ENCODE measurements around the gene NCAPH2. TPM values are rescaled to one million over a fixed set of nuclear protein-coding genes. Genes with fewer than 3 reads are reported as not detected.

The NCAPH2 gene
- total and polyA plus RNA-seq, 2 of the 13 experiments (the other 11 are each of a cell fraction or from before 2014, with no cell fraction given), result 28.1 to 64.4 TPM

DNA sequence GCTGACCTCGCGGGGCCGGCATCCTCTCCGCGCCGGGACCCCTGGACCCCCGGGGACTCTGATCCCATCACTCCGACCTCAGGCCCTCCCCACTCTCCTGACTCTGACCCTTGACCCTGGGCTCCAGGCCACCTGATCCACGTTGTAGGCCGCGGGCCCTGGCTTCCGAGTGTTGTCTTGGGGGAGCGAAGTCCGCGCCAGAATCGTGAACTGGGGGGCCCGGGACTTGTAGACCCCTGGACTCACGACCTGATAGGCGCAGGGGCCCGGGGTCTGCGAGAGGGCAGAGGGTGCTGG lies 22.5 kb downstream of the NCAPH2 start (continued):
- TF ChIP-seq ZNF34 (CRISPR knock-in tag; IDR thresholded peaks at IDR 0.05; ENCODE audit: borderline replicate concordance) (0 out of 2 replicates have a peak, but pooled peaks have one; percentile 56), ZNF672 (CRISPR knock-in tag; IDR thresholded peaks at IDR 0.05) (peak; percentile 77; the same call in 1 of the 2 replicates), MED8 (CRISPR knock-in tag; IDR thresholded peaks at IDR 0.05; ENCODE audit: insufficient replicate concordance) (no peak), IKZF1 (IDR thresholded peaks at IDR 0.05) (no peak), TCF12 (IDR thresholded peaks at IDR 0.05) (no peak), TCF12 (CRISPR knock-in tag; IDR thresholded peaks at IDR 0.05) (0 out of 2 replicates have a peak, but pooled peaks have one; percentile 81), BHLHE40 (IDR thresholded peaks at IDR 0.05; ENCODE audit: low read length) (no peak), HOXA3 (CRISPR knock-in tag; IDR thresholded peaks at IDR 0.05) (peak; percentile 17; the same call in 1 of the 2 replicates), AKAP8 (CRISPR knock-in tag; IDR thresholded peaks at IDR 0.05) (0 out of 2 replicates have a peak, but pooled peaks have one; percentile 25), AGO1 (IDR thresholded peaks at IDR 0.05; ENCODE audit: low read depth, low read length, poor library complexity, severe bottlenecking) (peak; percentile 96), KMT2A (CRISPR knock-in tag; IDR thresholded peaks at IDR 0.05) (peak; percentile 45; the same call in 1 of the 2 replicates), NFKBIZ (CRISPR knock-in tag; IDR thresholded peaks at IDR 0.05) (0 out of 2 replicates have a peak, but pooled peaks have one; percentile 12), RBFOX2 (IDR thresholded peaks at IDR 0.05; ENCODE audit: low read depth, low read length) (peak; percentile 64), ZMYM4 (CRISPR knock-in tag; IDR thresholded peaks at IDR 0.05) (0 out of 2 replicates have a peak, but pooled peaks have one; percentile 18), CBFB (CRISPR knock-in tag; IDR thresholded peaks at IDR 0.05) (no peak), POGZ (CRISPR knock-in tag; IDR thresholded peaks at IDR 0.05) (0 out of 2 replicates have a peak, but pooled peaks have one; percentile 8), SP1 (IDR thresholded peaks at IDR 0.05) (no peak), SP1 (CRISPR knock-in tag; IDR thresholded peaks at IDR 0.05) (no peak), ZNF749 (CRISPR knock-in tag; IDR thresholded peaks at IDR 0.05; ENCODE audit: borderline replicate concordance) (0 out of 2 replicates have a peak, but pooled peaks have one; percentile 14), ZNF264 (CRISPR knock-in tag; IDR thresholded peaks at IDR 0.05) (peak; percentile 5; the same call in 1 of the 2 replicates), GATAD2A (CRISPR knock-in tag; IDR thresholded peaks at IDR 0.05) (0 out of 2 replicates have a peak, but pooled peaks have one; percentile 37), ESRRA (CRISPR knock-in tag; IDR thresholded peaks at IDR 0.05; ENCODE audit: low read depth) (peak; percentile 19; the same call in 1 of the 2 replicates), TAF1 (CRISPR knock-in tag; IDR thresholded peaks at IDR 0.05) (peak; percentile 6; the same call in 1 of the 2 replicates), RBM22 (optimal IDR thresholded peaks at IDR 0.05; ENCODE audit: low read length) (no peak), ATF7-NPFF (CRISPR knock-in tag; IDR thresholded peaks at IDR 0.05; ENCODE audit: low read depth) (no peak)
- TF ChIP-seq, protein P1, sequence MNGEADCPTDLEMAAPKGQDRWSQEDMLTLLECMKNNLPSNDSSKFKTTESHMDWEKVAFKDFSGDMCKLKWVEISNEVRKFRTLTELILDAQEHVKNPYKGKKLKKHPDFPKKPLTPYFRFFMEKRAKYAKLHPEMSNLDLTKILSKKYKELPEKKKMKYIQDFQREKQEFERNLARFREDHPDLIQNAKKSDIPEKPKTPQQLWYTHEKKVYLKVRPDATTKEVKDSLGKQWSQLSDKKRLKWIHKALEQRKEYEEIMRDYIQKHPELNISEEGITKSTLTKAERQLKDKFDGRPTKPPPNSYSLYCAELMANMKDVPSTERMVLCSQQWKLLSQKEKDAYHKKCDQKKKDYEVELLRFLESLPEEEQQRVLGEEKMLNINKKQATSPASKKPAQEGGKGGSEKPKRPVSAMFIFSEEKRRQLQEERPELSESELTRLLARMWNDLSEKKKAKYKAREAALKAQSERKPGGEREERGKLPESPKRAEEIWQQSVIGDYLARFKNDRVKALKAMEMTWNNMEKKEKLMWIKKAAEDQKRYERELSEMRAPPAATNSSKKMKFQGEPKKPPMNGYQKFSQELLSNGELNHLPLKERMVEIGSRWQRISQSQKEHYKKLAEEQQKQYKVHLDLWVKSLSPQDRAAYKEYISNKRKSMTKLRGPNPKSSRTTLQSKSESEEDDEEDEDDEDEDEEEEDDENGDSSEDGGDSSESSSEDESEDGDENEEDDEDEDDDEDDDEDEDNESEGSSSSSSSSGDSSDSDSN (CRISPR knock-in tag; IDR thresholded peaks at IDR 0.05), result peak; percentile 67
- TF ChIP-seq, protein P2, sequence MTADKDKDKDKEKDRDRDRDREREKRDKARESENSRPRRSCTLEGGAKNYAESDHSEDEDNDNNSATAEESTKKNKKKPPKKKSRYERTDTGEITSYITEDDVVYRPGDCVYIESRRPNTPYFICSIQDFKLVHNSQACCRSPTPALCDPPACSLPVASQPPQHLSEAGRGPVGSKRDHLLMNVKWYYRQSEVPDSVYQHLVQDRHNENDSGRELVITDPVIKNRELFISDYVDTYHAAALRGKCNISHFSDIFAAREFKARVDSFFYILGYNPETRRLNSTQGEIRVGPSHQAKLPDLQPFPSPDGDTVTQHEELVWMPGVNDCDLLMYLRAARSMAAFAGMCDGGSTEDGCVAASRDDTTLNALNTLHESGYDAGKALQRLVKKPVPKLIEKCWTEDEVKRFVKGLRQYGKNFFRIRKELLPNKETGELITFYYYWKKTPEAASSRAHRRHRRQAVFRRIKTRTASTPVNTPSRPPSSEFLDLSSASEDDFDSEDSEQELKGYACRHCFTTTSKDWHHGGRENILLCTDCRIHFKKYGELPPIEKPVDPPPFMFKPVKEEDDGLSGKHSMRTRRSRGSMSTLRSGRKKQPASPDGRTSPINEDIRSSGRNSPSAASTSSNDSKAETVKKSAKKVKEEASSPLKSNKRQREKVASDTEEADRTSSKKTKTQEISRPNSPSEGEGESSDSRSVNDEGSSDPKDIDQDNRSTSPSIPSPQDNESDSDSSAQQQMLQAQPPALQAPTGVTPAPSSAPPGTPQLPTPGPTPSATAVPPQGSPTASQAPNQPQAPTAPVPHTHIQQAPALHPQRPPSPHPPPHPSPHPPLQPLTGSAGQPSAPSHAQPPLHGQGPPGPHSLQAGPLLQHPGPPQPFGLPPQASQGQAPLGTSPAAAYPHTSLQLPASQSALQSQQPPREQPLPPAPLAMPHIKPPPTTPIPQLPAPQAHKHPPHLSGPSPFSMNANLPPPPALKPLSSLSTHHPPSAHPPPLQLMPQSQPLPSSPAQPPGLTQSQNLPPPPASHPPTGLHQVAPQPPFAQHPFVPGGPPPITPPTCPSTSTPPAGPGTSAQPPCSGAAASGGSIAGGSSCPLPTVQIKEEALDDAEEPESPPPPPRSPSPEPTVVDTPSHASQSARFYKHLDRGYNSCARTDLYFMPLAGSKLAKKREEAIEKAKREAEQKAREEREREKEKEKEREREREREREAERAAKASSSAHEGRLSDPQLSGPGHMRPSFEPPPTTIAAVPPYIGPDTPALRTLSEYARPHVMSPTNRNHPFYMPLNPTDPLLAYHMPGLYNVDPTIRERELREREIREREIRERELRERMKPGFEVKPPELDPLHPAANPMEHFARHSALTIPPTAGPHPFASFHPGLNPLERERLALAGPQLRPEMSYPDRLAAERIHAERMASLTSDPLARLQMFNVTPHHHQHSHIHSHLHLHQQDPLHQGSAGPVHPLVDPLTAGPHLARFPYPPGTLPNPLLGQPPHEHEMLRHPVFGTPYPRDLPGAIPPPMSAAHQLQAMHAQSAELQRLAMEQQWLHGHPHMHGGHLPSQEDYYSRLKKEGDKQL (CRISPR knock-in tag; IDR thresholded peaks at IDR 0.05; ENCODE audit: low read depth), result peak; percentile 20; the same call in 1 of the 2 replicates

Data from HepG2 (cell line).